ENCODE results near the gene CIDEC. TPM values are rescaled to one million over a fixed set of nuclear protein-coding genes. Genes with fewer than 3 reads are reported as not detected.

The CIDEC gene
- total and polyA plus RNA-seq, 4 donors, result 0.24 to 0.54 TPM; not detected in 2

DNA sequence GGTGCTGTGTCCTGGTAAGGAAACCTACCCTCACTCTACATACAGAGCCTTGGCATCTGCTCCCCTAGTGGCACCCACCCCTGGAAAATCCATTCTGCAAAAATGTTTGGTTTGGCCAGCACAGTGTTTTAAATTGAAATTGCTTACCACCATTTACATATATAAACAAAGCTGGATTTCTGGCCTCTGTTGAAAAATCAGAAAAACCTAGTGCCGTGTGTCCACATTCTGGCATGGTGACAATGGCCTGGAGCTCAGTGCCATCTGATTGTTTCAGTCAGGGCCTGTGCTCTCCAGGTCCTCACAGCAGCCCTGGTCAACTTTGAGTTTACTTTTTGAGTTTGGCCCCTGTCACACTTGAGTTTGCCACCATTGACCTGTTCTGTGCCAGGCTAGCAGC lies 34.0 kb upstream of the CIDEC start:
- peaks cover 3% of the 10 kb centered on the region for H3K36me3 ChIP-seq (ENCODE audit: control insufficient read depth, insufficient read depth, low read length)

GRCh38 chr3:9913601-9914000 lies 33.5 kb upstream of the CIDEC start:
- peaks cover 3% of the 10 kb centered on the region for H3K36me3 ChIP-seq (ENCODE audit: control insufficient read depth, insufficient read depth, low read length)
- 88% methylated on average over 4 of the region's 5 CpGs for WGBS (ENCODE audit: insufficient coverage)
- no peak overlapping the region for H3K27ac ChIP-seq (ENCODE audit: low read depth, low read length)
- no peaks in the 10 kb centered on the region for H3K9me3 ChIP-seq (ENCODE audit: control insufficient read depth, insufficient read depth, low read length)
- H3K4me3 ChIP-seq (ENCODE audit: low read depth, low read length), result no peak overlapping the region
- no peak for DNase-seq (ENCODE audit: low read depth in 4 of 6, low spot score in 6 of 6)
- no peaks in the 10 kb centered on the region for H3K27me3 ChIP-seq (ENCODE audit: control insufficient read depth, insufficient read depth, low read length)
- peaks cover 37% of the 10 kb centered on the region for H3K4me1 ChIP-seq (ENCODE audit: control insufficient read depth, insufficient read depth, low read length)

More for the DNA sequence above, 34.0 kb upstream of the CIDEC start:
- Histone ChIP-seq H3K9me3 (ENCODE audit: control insufficient read depth, insufficient read depth, low read length) (no peaks in the 10 kb centered on the region), H3K27ac (ENCODE audit: low read depth, low read length) (no peak overlapping the region), H3K4me3 (ENCODE audit: low read depth, low read length) (no peak overlapping the region), H3K4me1 (ENCODE audit: control insufficient read depth, insufficient read depth, low read length) (peaks cover 37% of the 10 kb centered on the region), H3K27me3 (ENCODE audit: control insufficient read depth, insufficient read depth, low read length) (no peaks in the 10 kb centered on the region)
- WGBS (ENCODE audit: insufficient coverage), result 62% methylated on average over 1 of the region's 1 CpG
- DNase-seq (ENCODE audit: low read depth in 4 of 6, low spot score in 6 of 6), result no peak

- Histone ChIP-seq H3K36me3 (ENCODE audit: control insufficient read depth, insufficient read depth, low read length) (no peaks in the 10 kb centered on the region), H3K4me1 (ENCODE audit: control insufficient read depth, insufficient read depth, low read length) (peaks cover 29% of the 10 kb centered on the region), H3K27me3 (ENCODE audit: control insufficient read depth, insufficient read depth, low read length) (no peaks in the 10 kb centered on the region), H3K9me3 (ENCODE audit: control insufficient read depth, insufficient read depth, low read length) (no peaks in the 10 kb centered on the region), H3K4me3 (ENCODE audit: low read depth, low read length) (no peak overlapping the region), H3K27ac (ENCODE audit: low read depth, low read length) (no peak overlapping the region)
- 75% methylated on average over 6 of the region's 7 CpGs for WGBS (ENCODE audit: insufficient coverage)
- no peak for DNase-seq (ENCODE audit: low read depth in 4 of 6, low spot score in 6 of 6)
Measured at GRCh38 chr3:9912294-9912935, 32.4 kb upstream of the CIDEC start.

DNA sequence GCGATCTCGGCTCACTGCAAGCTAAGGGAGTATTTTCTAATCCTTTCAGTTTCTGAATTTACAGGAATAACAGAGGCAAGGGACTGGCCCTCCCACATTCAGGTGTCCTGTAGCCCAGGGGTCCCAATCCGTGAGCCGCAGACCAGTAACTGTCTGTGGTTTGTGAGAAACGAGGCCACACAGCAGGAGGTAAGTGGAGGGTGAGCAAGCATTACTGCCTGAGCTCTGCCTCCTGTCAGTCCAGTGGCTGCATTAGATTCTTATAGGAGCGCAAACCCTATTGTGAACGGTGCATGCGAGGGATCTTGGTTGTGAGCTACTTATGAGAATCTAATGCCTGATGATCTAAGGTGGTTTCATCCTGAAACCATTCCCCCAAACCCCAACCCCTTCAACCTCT lies 31.8 kb upstream of the CIDEC start:
- Histone ChIP-seq H3K9me3 (ENCODE audit: control insufficient read depth, insufficient read depth, low read length) (no peaks in the 10 kb centered on the region), H3K4me1 (ENCODE audit: control insufficient read depth, insufficient read depth, low read length) (peaks cover 23% of the 10 kb centered on the region), H3K27me3 (ENCODE audit: control insufficient read depth, insufficient read depth, low read length) (no peaks in the 10 kb centered on the region), H3K27ac (ENCODE audit: low read depth, low read length) (no peak overlapping the region), H3K36me3 (ENCODE audit: control insufficient read depth, insufficient read depth, low read length) (no peaks in the 10 kb centered on the region), H3K4me3 (ENCODE audit: low read depth, low read length) (no peak overlapping the region)
- DNase-seq (ENCODE audit: low read depth in 4 of 6, low spot score in 6 of 6), result no peak
- 61% methylated on average over 5 of the region's 8 CpGs for WGBS (ENCODE audit: insufficient coverage)

GRCh38 chr3:9909221-9910013 lies 29.4 kb upstream of the CIDEC start:
- 92% methylated on average over 4 of the region's 7 CpGs for WGBS (ENCODE audit: insufficient coverage)
- no peak overlapping the region for H3K4me3 ChIP-seq (ENCODE audit: low read depth, low read length)
- no peaks in the 10 kb centered on the region for H3K36me3 ChIP-seq (ENCODE audit: control insufficient read depth, insufficient read depth, low read length)
- H3K27me3 ChIP-seq (ENCODE audit: control insufficient read depth, insufficient read depth, low read length), result no peaks in the 10 kb centered on the region
- no peak for DNase-seq (ENCODE audit: low read depth in 4 of 6, low spot score in 6 of 6)
- H3K4me1 ChIP-seq (ENCODE audit: control insufficient read depth, insufficient read depth, low read length), result peaks cover 4% of the 10 kb centered on the region
- no peak overlapping the region for H3K27ac ChIP-seq (ENCODE audit: low read depth, low read length)
- no peaks in the 10 kb centered on the region for H3K9me3 ChIP-seq (ENCODE audit: control insufficient read depth, insufficient read depth, low read length)

DNA sequence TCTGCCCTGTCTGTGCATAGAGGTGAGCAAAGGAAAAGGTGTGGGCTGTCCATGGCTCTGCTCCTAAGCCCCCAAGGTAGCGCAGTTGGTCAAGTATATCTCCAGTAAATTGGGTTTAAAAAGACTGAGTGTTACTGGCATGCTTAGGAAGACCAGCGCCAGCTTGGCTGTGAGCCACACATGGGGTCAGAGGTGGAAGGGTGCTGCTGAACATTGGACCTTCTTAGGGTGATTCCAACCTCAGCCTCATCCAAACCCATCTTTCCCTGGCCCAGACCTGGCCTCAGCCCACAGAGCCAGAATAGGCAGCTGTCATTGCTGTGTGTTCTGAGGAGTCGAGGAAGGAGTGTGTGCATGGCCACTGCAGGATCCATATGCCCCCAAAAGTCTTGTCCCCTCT lies 28.2 kb upstream of the CIDEC start:
- 100% methylated on average over 2 of the region's 3 CpGs for WGBS (ENCODE audit: insufficient coverage)
- Histone ChIP-seq H3K27ac (ENCODE audit: low read depth, low read length) (no peak overlapping the region), H3K36me3 (ENCODE audit: control insufficient read depth, insufficient read depth, low read length) (no peaks in the 10 kb centered on the region), H3K4me3 (ENCODE audit: low read depth, low read length) (no peak overlapping the region), H3K4me1 (ENCODE audit: control insufficient read depth, insufficient read depth, low read length) (no peaks in the 10 kb centered on the region), H3K9me3 (ENCODE audit: control insufficient read depth, insufficient read depth, low read length) (no peaks in the 10 kb centered on the region), H3K27me3 (ENCODE audit: control insufficient read depth, insufficient read depth, low read length) (no peaks in the 10 kb centered on the region)
- DNase-seq (ENCODE audit: low read depth in 4 of 6, low spot score in 6 of 6), result no peak

GRCh38 chr3:9906480-9906879 lies 26.4 kb upstream of the CIDEC start:
- Histone ChIP-seq H3K27ac (ENCODE audit: low read depth, low read length) (no peak overlapping the region), H3K4me1 (ENCODE audit: control insufficient read depth, insufficient read depth, low read length) (peaks cover 7% of the 10 kb centered on the region), H3K9me3 (ENCODE audit: control insufficient read depth, insufficient read depth, low read length) (no peaks in the 10 kb centered on the region), H3K36me3 (ENCODE audit: control insufficient read depth, insufficient read depth, low read length) (no peaks in the 10 kb centered on the region), H3K4me3 (ENCODE audit: low read depth, low read length) (no peak overlapping the region), H3K27me3 (ENCODE audit: control insufficient read depth, insufficient read depth, low read length) (no peaks in the 10 kb centered on the region)
- DNase-seq (ENCODE audit: low read depth in 4 of 6, low spot score in 6 of 6), result no peak
- 83% methylated on average over 3 of the region's 5 CpGs for WGBS (ENCODE audit: insufficient coverage)

- no peaks in the 10 kb centered on the region for H3K9me3 ChIP-seq (ENCODE audit: control insufficient read depth, insufficient read depth, low read length)
- DNase-seq (ENCODE audit: low read depth in 4 of 6, low spot score in 6 of 6), result no peak
- no peaks in the 10 kb centered on the region for H3K27me3 ChIP-seq (ENCODE audit: control insufficient read depth, insufficient read depth, low read length)
- no peak overlapping the region for H3K4me3 ChIP-seq (ENCODE audit: low read depth, low read length)
- 80% methylated on average over 3 of the region's 4 CpGs for WGBS (ENCODE audit: insufficient coverage)
- no peaks in the 10 kb centered on the region for H3K36me3 ChIP-seq (ENCODE audit: control insufficient read depth, insufficient read depth, low read length)
- H3K4me1 ChIP-seq (ENCODE audit: control insufficient read depth, insufficient read depth, low read length), result peaks cover 7% of the 10 kb centered on the region
- no peak overlapping the region for H3K27ac ChIP-seq (ENCODE audit: low read depth, low read length)
Measured at GRCh38 chr3:9903904-9904303, 23.9 kb upstream of the CIDEC start.

DNA sequence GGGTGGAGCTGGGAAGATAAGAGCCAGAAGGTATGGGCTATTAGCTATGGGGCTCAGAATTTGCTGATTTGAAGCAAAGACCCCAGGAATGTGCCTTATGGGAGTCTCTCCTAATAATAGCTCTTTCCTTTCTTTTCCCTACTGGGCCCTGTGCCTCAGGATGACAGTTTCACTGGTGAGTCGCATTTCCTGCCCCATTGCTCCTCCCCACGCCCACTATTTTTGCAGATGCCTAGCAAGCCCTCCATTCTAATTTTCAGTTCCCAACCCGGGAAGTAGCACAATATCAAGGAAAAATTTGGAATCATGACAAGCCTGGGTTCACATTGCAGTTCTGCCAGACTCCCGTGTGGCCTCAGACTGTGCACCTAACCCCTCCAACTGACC lies 23.2 kb upstream of the CIDEC start:
- H3K9me3 ChIP-seq (ENCODE audit: control insufficient read depth, insufficient read depth, low read length), result no peaks in the 10 kb centered on the region
- H3K4me3 ChIP-seq (ENCODE audit: low read depth, low read length), result no peak overlapping the region
- H3K36me3 ChIP-seq (ENCODE audit: control insufficient read depth, insufficient read depth, low read length), result no peaks in the 10 kb centered on the region
- H3K4me1 ChIP-seq (ENCODE audit: control insufficient read depth, insufficient read depth, low read length), result peaks cover 7% of the 10 kb centered on the region
- H3K27me3 ChIP-seq (ENCODE audit: control insufficient read depth, insufficient read depth, low read length), result no peaks in the 10 kb centered on the region
- no peak for DNase-seq (ENCODE audit: low read depth in 4 of 6, low spot score in 6 of 6)
- WGBS (ENCODE audit: insufficient coverage), result 60% methylated on average over 3 of the region's 4 CpGs
- no peak overlapping the region for H3K27ac ChIP-seq (ENCODE audit: low read depth, low read length)
